Neuron (in vitro differentiated cells): ENCODE results near the gene PI16.

Source experiments
- H2AFZ ChIP-seq: one replicate; pipeline ENCODE4 v1.6.1; 2013; ENCODE audit warnings: low read depth, mild to moderate bottlenecking, inconsistent platforms, low read length, moderate library complexity
- H3K27me3 ChIP-seq: one replicate; pipeline ENCODE4 v1.6.1; 2013; ENCODE audit warnings: low read length; ENCODE audit not compliant: insufficient read depth
- H3K36me3 ChIP-seq: one replicate; pipeline ENCODE4 v1.6.1; 2013; ENCODE audit warnings: low read length; ENCODE audit not compliant: insufficient read depth
- H3K4me1 ChIP-seq: one replicate; pipeline ENCODE4 v1.6.1; 2013; ENCODE audit warnings: low read length; ENCODE audit not compliant: insufficient read depth
- H3K4me3 ChIP-seq: 2 replicates; pipeline ENCODE4 v1.5.1; 2013; ENCODE audit warnings: mild to moderate bottlenecking, low read length, moderate library complexity
- H3K9me3 ChIP-seq: one replicate; pipeline ENCODE4 v1.6.1; 2013; ENCODE audit warnings: low read length

Gene PI16

DNA sequence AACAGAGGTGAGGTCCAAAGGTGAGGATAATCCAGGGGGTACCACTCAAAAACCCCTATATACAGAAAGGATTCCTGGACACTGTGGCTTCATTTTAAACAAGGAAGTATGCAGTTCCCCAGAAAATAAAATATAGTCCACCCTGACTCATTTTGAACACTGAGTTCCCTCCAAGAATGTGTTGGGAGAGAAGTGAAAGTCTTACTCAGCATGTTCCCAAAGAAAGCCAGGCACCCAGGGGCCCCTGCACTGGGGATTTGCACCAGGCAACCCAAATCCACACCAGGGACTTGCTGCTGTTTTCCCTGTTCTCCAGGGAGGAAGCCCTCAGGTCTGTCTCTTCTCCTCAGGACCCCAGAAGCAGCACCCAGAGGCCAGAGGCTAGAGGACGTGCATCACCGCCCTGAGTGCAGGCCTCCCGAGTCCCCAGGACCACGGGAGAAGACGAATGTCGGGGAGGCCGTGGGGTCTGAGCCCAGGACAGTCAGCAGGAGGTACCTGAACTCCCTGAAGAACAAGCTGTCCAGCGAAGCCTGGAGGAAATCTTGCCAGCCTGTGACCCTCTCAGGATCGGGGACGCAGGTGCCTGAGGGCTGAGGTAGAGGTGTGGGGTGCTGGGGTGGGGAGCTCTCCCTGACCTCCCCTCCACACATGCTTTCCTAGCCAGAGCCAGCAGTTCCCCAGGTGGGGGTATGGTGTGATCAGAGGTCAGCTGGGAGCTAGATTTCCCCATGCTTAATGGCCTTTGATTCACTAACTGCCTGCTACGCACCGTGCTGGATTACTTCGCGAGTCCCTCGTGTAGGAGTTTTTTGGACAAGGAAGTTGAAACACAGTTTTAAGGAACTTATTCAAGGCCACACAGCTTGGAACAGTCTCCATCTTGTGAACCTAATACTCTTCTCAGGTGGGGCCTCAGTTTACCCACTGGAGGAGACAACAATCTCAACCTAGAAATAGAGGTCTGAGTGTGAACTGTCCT is 54.2 kb downstream of the PI16 start:
- Histone ChIP-seq H3K4me3 (no peak overlapping the region), H3K4me1 (no peaks in the 10 kb centered on the region), H3K27me3 (peaks cover 14% of the 10 kb centered on the region), H3K9me3 (no peaks in the 10 kb centered on the region), H3K36me3 (no peaks in the 10 kb centered on the region), H2AFZ (no peak overlapping the region)

DNA sequence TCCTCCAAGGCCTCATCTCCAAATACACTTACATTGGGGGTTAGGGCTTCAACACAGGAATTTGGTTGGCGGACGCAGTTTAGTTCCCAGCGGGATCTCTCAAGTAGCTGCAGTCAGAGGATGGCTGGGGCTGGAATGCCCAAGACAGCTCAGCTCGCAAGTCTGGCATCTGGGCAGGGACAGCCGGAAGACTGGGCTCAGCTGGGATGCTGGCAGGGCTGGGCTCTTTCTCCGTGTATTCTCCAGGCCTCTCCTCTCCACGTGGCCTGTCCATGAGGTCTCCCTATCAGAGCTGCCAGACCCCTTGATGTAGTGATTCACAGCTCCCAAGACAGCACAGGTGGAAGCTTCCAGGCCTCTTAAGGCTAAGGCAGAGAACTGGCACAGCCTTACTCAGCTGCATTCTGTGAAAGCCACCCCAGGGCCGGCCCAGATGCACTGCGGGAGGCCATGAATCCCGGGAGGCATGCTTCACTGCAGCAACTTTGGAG is 55.9 kb downstream of the PI16 start:
- no peak overlapping the region for H2AFZ ChIP-seq
- no peaks in the 10 kb centered on the region for H3K36me3 ChIP-seq
- no peaks in the 10 kb centered on the region for H3K9me3 ChIP-seq
- H3K27me3 ChIP-seq: peaks cover 14% of the 10 kb centered on the region
- no peaks in the 10 kb centered on the region for H3K4me1 ChIP-seq
- no peak overlapping the region for H3K4me3 ChIP-seq

DNA sequence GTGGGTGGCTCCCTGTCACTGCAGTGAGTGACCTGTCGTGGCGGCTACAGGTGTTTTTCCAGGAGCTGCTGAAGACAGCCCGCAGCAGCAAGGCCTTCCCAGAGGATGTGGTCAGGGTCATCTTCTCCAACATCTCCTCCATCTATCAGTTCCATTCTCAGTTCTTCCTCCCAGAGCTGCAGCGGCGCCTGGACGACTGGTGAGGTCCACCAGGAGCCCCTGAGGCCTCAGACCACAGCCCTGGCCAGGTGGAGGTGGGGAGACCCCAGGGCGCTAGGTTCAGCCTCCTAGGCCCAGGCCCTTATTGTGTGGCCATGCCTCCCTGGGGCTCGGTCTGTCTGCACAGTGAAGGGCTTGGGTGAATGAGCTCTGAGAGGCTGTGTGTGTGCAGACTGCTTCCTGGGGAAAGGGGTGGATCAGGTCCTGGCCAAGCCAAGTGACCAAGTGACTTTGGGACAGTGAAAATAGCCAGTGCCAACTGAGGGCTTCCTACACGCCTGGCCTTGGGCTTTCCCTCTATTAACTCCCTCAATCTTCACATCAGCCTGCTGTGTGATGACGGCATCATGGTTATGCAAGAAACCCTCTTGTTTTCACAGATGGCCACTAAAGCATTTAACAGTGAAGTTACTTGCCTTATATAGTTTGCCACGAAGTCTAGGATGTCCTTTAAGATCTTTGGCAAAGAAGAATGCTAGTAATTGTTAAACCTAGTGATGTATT is 57.3 kb downstream of the PI16 start:
- Histone ChIP-seq H3K4me3 (no peak overlapping the region), H3K36me3 (no peaks in the 10 kb centered on the region), H2AFZ (no peak overlapping the region), H3K9me3 (no peaks in the 10 kb centered on the region), H3K27me3 (peaks cover 14% of the 10 kb centered on the region), H3K4me1 (peaks cover under 1% of the 10 kb centered on the region)

DNA sequence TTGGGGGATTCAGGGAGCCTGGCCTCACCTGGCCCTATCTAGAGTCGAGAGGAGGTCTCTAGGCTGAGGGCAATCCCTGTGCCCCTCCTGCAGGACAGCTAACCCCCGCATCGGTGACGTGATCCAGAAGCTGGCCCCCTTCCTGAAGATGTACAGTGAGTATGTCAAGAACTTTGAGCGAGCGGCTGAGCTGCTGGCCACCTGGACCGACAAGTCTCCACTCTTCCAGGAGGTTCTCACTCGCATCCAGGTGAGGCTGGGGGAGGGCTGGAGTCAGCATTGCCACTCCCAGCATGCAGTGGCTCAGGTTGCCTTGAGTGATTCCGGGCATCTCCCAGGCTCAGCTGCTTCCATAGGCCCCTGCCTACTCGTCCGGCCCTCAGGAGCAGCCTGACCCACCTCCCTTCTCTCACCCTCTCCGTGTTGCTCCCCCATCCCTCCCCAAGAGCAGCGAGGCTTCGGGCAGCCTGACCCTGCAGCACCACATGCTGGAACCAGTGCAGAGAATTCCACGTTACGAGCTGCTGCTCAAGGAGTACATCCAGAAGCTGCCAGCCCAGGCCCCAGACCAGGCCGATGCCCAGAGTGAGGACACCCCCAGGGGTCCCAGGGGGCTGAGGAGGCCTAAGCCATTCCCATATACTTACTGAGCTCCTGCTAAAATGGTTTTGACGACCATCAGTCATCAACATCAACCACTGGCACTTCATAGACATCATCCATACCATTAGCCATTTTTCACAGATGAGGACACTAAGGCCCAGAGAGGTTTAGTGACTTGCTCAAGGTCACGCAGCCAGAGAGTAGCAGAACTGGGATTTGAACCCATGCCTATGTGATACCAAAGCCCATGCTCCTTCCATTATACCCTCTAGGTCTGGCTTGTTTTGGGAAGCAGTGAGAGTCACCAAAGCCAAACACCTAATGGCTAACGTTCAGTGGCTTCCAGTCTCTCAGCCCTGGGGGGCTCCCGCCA is 59.3 kb downstream of the PI16 start:
- Histone ChIP-seq H3K4me1 (peaks cover 14% of the 10 kb centered on the region), H3K36me3 (no peaks in the 10 kb centered on the region), H3K27me3 (peaks cover 11% of the 10 kb centered on the region), H3K9me3 (no peaks in the 10 kb centered on the region), H2AFZ (no peak overlapping the region), H3K4me3 (no peak overlapping the region)
